Activated CD4-positive, alpha-beta T cell treated with anti-CD3 and anti-CD28 coated beads, Interleukin-2, amount 10 ng/mL, durations not matched to agents 7 days and 5 days (primary cell): ENCODE results near the gene CEP63. TPM values are rescaled to one million over a fixed set of nuclear protein-coding genes. Genes with fewer than 3 reads are reported as not detected.

Experiments used
- CTCF ChIA-PET: fragments of 350-600 bp; sonication (Branson Sonifier 250); formaldehyde crosslinking; loops from one replicate; lab custom pipeline; 2021; ENCODE audit warnings: antibody characterized with exemption; lab: Charles Lee
- POLR2A ChIA-PET: fragments of 350-600 bp; sonication (Branson Sonifier 250); formaldehyde crosslinking; loops from one replicate; lab custom pipeline; 2021; ENCODE audit warnings: antibody characterized with exemption; lab: Charles Lee
- DNase-seq: peaks from one replicate; pipeline ENCODE4 v3.0.0-alpha.2; 2020
- H3K27ac Mint-ChIP-seq: one replicate; pipeline ENCODE4 v1.8.0; 2021; ENCODE audit warnings: mild to moderate bottlenecking, moderate library complexity, mixed read lengths
- H3K27me3 Mint-ChIP-seq: one replicate; pipeline ENCODE4 v1.8.0; 2021; ENCODE audit warnings: mixed read lengths
- H3K36me3 Mint-ChIP-seq: one replicate; pipeline ENCODE4 v1.8.0; 2021; ENCODE audit warnings: low read depth, mixed read lengths
- H3K4me1 Mint-ChIP-seq: one replicate; pipeline ENCODE4 v1.8.0; 2021; ENCODE audit warnings: mixed read lengths
- H3K4me3 Mint-ChIP-seq: one replicate; pipeline ENCODE4 v1.8.0; 2021; ENCODE audit warnings: mild to moderate bottlenecking, moderate library complexity, mixed read lengths
- H3K9me3 Mint-ChIP-seq: one replicate; pipeline ENCODE4 v1.8.0; 2021; ENCODE audit warnings: mixed read lengths
- total RNA-seq, 2 experiments: library from RNA; stranded (reverse); gene quantifications; one replicate each; pipeline ENCODE4 v1.2.3, GENCODE V29; 2021

Gene CEP63
- total RNA-seq: 10 to 100 TPM; 25.4 to 26.6 TPM

- ChIA-PET CTCF (interaction anchor here (0.6 to 1.7 kb wide), 5 partner anchors 9 to 819 kb away, joined by 3 to 7 read pairs (median 3); no protein-coding TSS in a partner anchor), POLR2A (interaction anchor here (1.2 kb wide), 1 partner anchor 236 kb away, joined by 3 read pairs; the partner anchor contains the start of gene RYK)
- Mint-ChIP-seq H3K27ac (peak within 1 kb of the TSS; percentile 99), H3K27me3 (no peaks in the 10 kb centered on the region), H3K4me1 (peaks cover 47% of the 10 kb centered on the region), H3K4me3 (peak within 1 kb of the TSS; percentile 96), H3K36me3 (peaks cover 33% of the 10 kb centered on the region), H3K9me3 (no peaks in the 10 kb centered on the region)
- DNase-seq: peak; percentile 96
These were observed at the start of gene CEP63, which contains the start of gene ANAPC13 for GRCh38 chr3:134485718-134486576. TSS of gene CEP63 (plus strand) at chr3:134486057. CDS start at chr3:134495321, 9,264 bp downstream. TSS of gene ANAPC13 (minus strand) at chr3:134485985. CDS start at chr3:134482904, 3,081 bp downstream.

- ChIA-PET POLR2A (no interaction called here), CTCF (no interaction called here)
- no peaks in the 10 kb centered on the region for H3K9me3 Mint-ChIP-seq
- H3K4me1 Mint-ChIP-seq: no peaks in the 10 kb centered on the region
- no peaks in the 10 kb centered on the region for H3K36me3 Mint-ChIP-seq
- H3K27me3 Mint-ChIP-seq: peaks cover 41% of the 10 kb centered on the region
- no peak for DNase-seq
- no peak overlapping the region for H3K4me3 Mint-ChIP-seq
- H3K27ac Mint-ChIP-seq: no peak overlapping the region
These were observed 48.6 kb upstream of the CEP63 start for GRCh38 chr3:134437211-134437752.

- Mint-ChIP-seq H3K27me3 (peaks cover 38% of the 10 kb centered on the region), H3K4me3 (no peak overlapping the region), H3K9me3 (peaks cover 6% of the 10 kb centered on the region), H3K27ac (no peak overlapping the region), H3K36me3 (no peaks in the 10 kb centered on the region), H3K4me1 (no peaks in the 10 kb centered on the region)
- ChIA-PET POLR2A (no interaction called here), CTCF (no interaction called here)
- DNase-seq: no peak
These were observed 44.5 kb upstream of the CEP63 start for GRCh38 chr3:134441321-134441720.

GRCh38 chr3:134441821-134442220 is 44.0 kb upstream of the CEP63 start:
- H3K9me3 Mint-ChIP-seq: peaks cover 6% of the 10 kb centered on the region
- CTCF ChIA-PET: no interaction called here
- H3K27ac Mint-ChIP-seq: no peak overlapping the region
- DNase-seq: no peak
- H3K27me3 Mint-ChIP-seq: peaks cover 38% of the 10 kb centered on the region
- H3K36me3 Mint-ChIP-seq: no peaks in the 10 kb centered on the region
- H3K4me3 Mint-ChIP-seq: no peak overlapping the region
- POLR2A ChIA-PET: no interaction called here
- H3K4me1 Mint-ChIP-seq: no peaks in the 10 kb centered on the region

GRCh38 chr3:134445095-134445494 is 40.8 kb upstream of the CEP63 start:
- ChIA-PET POLR2A (no interaction called here), CTCF (no interaction called here)
- no peak overlapping the region for H3K4me3 Mint-ChIP-seq
- peaks cover 6% of the 10 kb centered on the region for H3K9me3 Mint-ChIP-seq
- no peak for DNase-seq
- H3K27me3 Mint-ChIP-seq: peaks cover 23% of the 10 kb centered on the region
- H3K36me3 Mint-ChIP-seq: no peaks in the 10 kb centered on the region
- H3K4me1 Mint-ChIP-seq: no peaks in the 10 kb centered on the region
- no peak overlapping the region for H3K27ac Mint-ChIP-seq

- POLR2A ChIA-PET: no interaction called here
These were observed 40.2 kb upstream of the CEP63 start for GRCh38 chr3:134445636-134446035.

GRCh38 chr3:134446800-134447199 is 39.1 kb upstream of the CEP63 start:
- H3K27me3 Mint-ChIP-seq: peaks cover 20% of the 10 kb centered on the region
- ChIA-PET POLR2A (no interaction called here), CTCF (no interaction called here)

More at GRCh38 chr3:134445636-134446035, 40.2 kb upstream of the CEP63 start:
- H3K36me3 Mint-ChIP-seq: no peaks in the 10 kb centered on the region
- no peak overlapping the region for H3K4me3 Mint-ChIP-seq
- DNase-seq: no peak
- peaks cover 21% of the 10 kb centered on the region for H3K27me3 Mint-ChIP-seq
- CTCF ChIA-PET: no interaction called here
- H3K27ac Mint-ChIP-seq: no peak overlapping the region
- H3K4me1 Mint-ChIP-seq: no peaks in the 10 kb centered on the region
- peaks cover 6% of the 10 kb centered on the region for H3K9me3 Mint-ChIP-seq

GRCh38 chr3:134447351-134447750 is 38.5 kb upstream of the CEP63 start:
- no peaks in the 10 kb centered on the region for H3K36me3 Mint-ChIP-seq
- DNase-seq: no peak
- peaks cover 21% of the 10 kb centered on the region for H3K27me3 Mint-ChIP-seq
- peak overlapping the region; percentile 25 for H3K27ac Mint-ChIP-seq
- no peak overlapping the region for H3K4me3 Mint-ChIP-seq
- no peaks in the 10 kb centered on the region for H3K4me1 Mint-ChIP-seq
- CTCF ChIA-PET: no interaction called here
- peaks cover 6% of the 10 kb centered on the region for H3K9me3 Mint-ChIP-seq
- POLR2A ChIA-PET: no interaction called here

More at GRCh38 chr3:134446800-134447199, 39.1 kb upstream of the CEP63 start:
- Mint-ChIP-seq H3K27ac (no peak overlapping the region), H3K4me3 (no peak overlapping the region), H3K9me3 (peaks cover 6% of the 10 kb centered on the region), H3K4me1 (no peaks in the 10 kb centered on the region), H3K36me3 (no peaks in the 10 kb centered on the region)
- no peak for DNase-seq

- H3K9me3 Mint-ChIP-seq: peaks cover 6% of the 10 kb centered on the region
- no peak overlapping the region for H3K4me3 Mint-ChIP-seq
- ChIA-PET CTCF (no interaction called here), POLR2A (no interaction called here)
- H3K4me1 Mint-ChIP-seq: no peaks in the 10 kb centered on the region
- peaks cover 28% of the 10 kb centered on the region for H3K27me3 Mint-ChIP-seq
- DNase-seq: no peak
- H3K27ac Mint-ChIP-seq: no peak overlapping the region
- no peaks in the 10 kb centered on the region for H3K36me3 Mint-ChIP-seq
These were observed 37.2 kb upstream of the CEP63 start for GRCh38 chr3:134448664-134449063.

GRCh38 chr3:134449277-134449676 is 36.6 kb upstream of the CEP63 start:
- no peak overlapping the region for H3K27ac Mint-ChIP-seq
- no peak for DNase-seq
- CTCF ChIA-PET: no interaction called here
- peaks cover 29% of the 10 kb centered on the region for H3K27me3 Mint-ChIP-seq
- POLR2A ChIA-PET: no interaction called here
- H3K4me3 Mint-ChIP-seq: no peak overlapping the region
- H3K9me3 Mint-ChIP-seq: peaks cover 6% of the 10 kb centered on the region
- no peaks in the 10 kb centered on the region for H3K4me1 Mint-ChIP-seq
- H3K36me3 Mint-ChIP-seq: no peaks in the 10 kb centered on the region

- DNase-seq: no peak
- peaks cover 26% of the 10 kb centered on the region for H3K27me3 Mint-ChIP-seq
- ChIA-PET POLR2A (no interaction called here), CTCF (no interaction called here)
- H3K27ac Mint-ChIP-seq: no peak overlapping the region
- H3K9me3 Mint-ChIP-seq: peaks cover 6% of the 10 kb centered on the region
- no peak overlapping the region for H3K4me3 Mint-ChIP-seq
- no peaks in the 10 kb centered on the region for H3K4me1 Mint-ChIP-seq
- no peaks in the 10 kb centered on the region for H3K36me3 Mint-ChIP-seq
These were observed 35.9 kb upstream of the CEP63 start for GRCh38 chr3:134449951-134450350.

GRCh38 chr3:134453631-134454030 is 32.2 kb upstream of the CEP63 start:
- H3K27ac Mint-ChIP-seq: no peak overlapping the region
- no peaks in the 10 kb centered on the region for H3K4me1 Mint-ChIP-seq
- no peaks in the 10 kb centered on the region for H3K9me3 Mint-ChIP-seq
- H3K27me3 Mint-ChIP-seq: peaks cover 26% of the 10 kb centered on the region
- no peaks in the 10 kb centered on the region for H3K36me3 Mint-ChIP-seq
- CTCF ChIA-PET: no interaction called here
- DNase-seq: no peak
- POLR2A ChIA-PET: no interaction called here
- H3K4me3 Mint-ChIP-seq: no peak overlapping the region

GRCh38 chr3:134457376-134458074 is 28.3 kb upstream of the CEP63 start:
- CTCF ChIA-PET: interaction anchor here (0.6 kb wide), 1 partner anchor 231 kb away, joined by 3 read pairs; no protein-coding TSS in a partner anchor

More at GRCh38 chr3:134457376-134458074, 28.3 kb upstream of the CEP63 start:
- Mint-ChIP-seq H3K9me3 (no peaks in the 10 kb centered on the region), H3K4me3 (no peak overlapping the region), H3K27ac (no peak overlapping the region), H3K27me3 (peaks cover 25% of the 10 kb centered on the region), H3K4me1 (no peaks in the 10 kb centered on the region), H3K36me3 (no peaks in the 10 kb centered on the region)
- POLR2A ChIA-PET: no interaction called here
- no peak for DNase-seq
